ENCODE measurements around the gene TSC22D3.

Gene TSC22D3

GRCh38 chrX:107713543-107714205 lies 61.9 kb downstream of the TSC22D3 start:
- in situ Hi-C loops (cut with HindIII; ENCODE audit: low sequenced_read_pairs) = loop anchor here (5.0 kb wide), 1 partner anchor 41 kb away; no protein-coding TSS in a partner anchor

GRCh38 chrX:107713203-107713542 lies 62.4 kb downstream of the TSC22D3 start:
- in situ Hi-C loops (cut with HindIII; ENCODE audit: low sequenced_read_pairs) = loop anchor here (5.0 kb wide), 1 partner anchor 41 kb away; no protein-coding TSS in a partner anchor

- in situ Hi-C loops (cut with HindIII; ENCODE audit: low sequenced_read_pairs) = loop anchor here (5.0 kb wide), 1 partner anchor 40 kb away; no protein-coding TSS in a partner anchor
Measured at GRCh38 chrX:107712231-107713202, 63.1 kb downstream of the TSC22D3 start.

GRCh38 chrX:107711521-107712181 lies 63.9 kb downstream of the TSC22D3 start:
- in situ Hi-C loops (cut with HindIII; ENCODE audit: low sequenced_read_pairs) = loop anchor here (5.0 kb wide), 1 partner anchor 39 kb away; no protein-coding TSS in a partner anchor

GRCh38 chrX:107710617-107711391 lies 64.8 kb downstream of the TSC22D3 start:
- in situ Hi-C loops (cut with HindIII; ENCODE audit: low sequenced_read_pairs) = loop anchor here (5.0 kb wide), 1 partner anchor 39 kb away; no protein-coding TSS in a partner anchor

- in situ Hi-C loops (cut with HindIII; ENCODE audit: low sequenced_read_pairs) = no loop called here
Measured at GRCh38 chrX:107709266-107709806, 66.3 kb downstream of the TSC22D3 start.

- in situ Hi-C loops (cut with HindIII; ENCODE audit: low sequenced_read_pairs) = no loop called here
Measured at GRCh38 chrX:107708762-107709161, 66.8 kb downstream of the TSC22D3 start.

GRCh38 chrX:107707866-107708265 lies 67.7 kb downstream of the TSC22D3 start:
- in situ Hi-C loops (cut with HindIII; ENCODE audit: low sequenced_read_pairs) = no loop called here

GRCh38 chrX:107706309-107706708 lies 69.3 kb downstream of the TSC22D3 start:
- in situ Hi-C loops (cut with HindIII; ENCODE audit: low sequenced_read_pairs) = no loop called here

- in situ Hi-C loops (cut with HindIII; ENCODE audit: low sequenced_read_pairs) = no loop called here
Measured at GRCh38 chrX:107704587-107704986, 71.0 kb downstream of the TSC22D3 start.

GRCh38 chrX:107704181-107704580 lies 71.4 kb downstream of the TSC22D3 start:
- in situ Hi-C loops (cut with HindIII; ENCODE audit: low sequenced_read_pairs) = no loop called here

- in situ Hi-C loops (cut with HindIII; ENCODE audit: low sequenced_read_pairs) = no loop called here
Measured at GRCh38 chrX:107701493-107702121, 74.0 kb downstream of the TSC22D3 start.

GRCh38 chrX:107700790-107701189 lies 74.8 kb downstream of the TSC22D3 start:
- in situ Hi-C loops (cut with HindIII; ENCODE audit: low sequenced_read_pairs) = no loop called here

- in situ Hi-C loops (cut with HindIII; ENCODE audit: low sequenced_read_pairs) = no loop called here
Measured at GRCh38 chrX:107700317-107700774, 75.2 kb downstream of the TSC22D3 start.

- in situ Hi-C loops (cut with HindIII; ENCODE audit: low sequenced_read_pairs) = no loop called here
Measured at GRCh38 chrX:107699616-107700015, 76.0 kb downstream of the TSC22D3 start.

GRCh38 chrX:107691024-107691448 lies 84.6 kb downstream of the TSC22D3 start:
- in situ Hi-C loops (cut with HindIII; ENCODE audit: low sequenced_read_pairs) = no loop called here

GRCh38 chrX:107687445-107687844 lies 88.1 kb downstream of the TSC22D3 start:
- in situ Hi-C loops (cut with HindIII; ENCODE audit: low sequenced_read_pairs) = no loop called here

GRCh38 chrX:107686792-107687191 lies 88.8 kb downstream of the TSC22D3 start:
- in situ Hi-C loops (cut with HindIII; ENCODE audit: low sequenced_read_pairs) = no loop called here

GRCh38 chrX:107686026-107686425 lies 89.6 kb downstream of the TSC22D3 start:
- in situ Hi-C loops (cut with HindIII; ENCODE audit: low sequenced_read_pairs) = no loop called here
